NB4 (cell line): ENCODE measurements around the gene GRIA2.

Experiments
- DNase-seq: peaks from one replicate; pipeline ENCODE4 v3.0.0; 2010; ENCODE audit warnings: low read depth
- H3K4me3 ChIP-seq: one replicate; pipeline ENCODE4 v1.5.1; 2011; ENCODE audit warnings: mild to moderate bottlenecking, low read depth, low read length, moderate library complexity
- CTCF ChIP-seq: IDR thresholded peaks from one replicate; pipeline ENCODE4 v1.5.1; 2012; ENCODE audit warnings: low read depth, low read length
- MAX ChIP-seq: IDR thresholded peaks from 2 replicates; pipeline ENCODE4 v1.6.1; 2011; ENCODE audit warnings: low read depth, low read length
- MYC ChIP-seq: IDR thresholded peaks from 2 replicates; pipeline ENCODE4 v1.6.1; 2011; ENCODE audit warnings: low read depth, low read length
- POLR2A ChIP-seq: IDR thresholded peaks from 2 replicates; pipeline ENCODE4 v1.6.1; 2011; ENCODE audit warnings: mild to moderate bottlenecking; ENCODE audit not compliant: insufficient read length; ENCODE audit errors: extremely low read depth

The GRIA2 gene

GRCh38 chr4:157389741-157390140 lies 169.2 kb downstream of the GRIA2 start:
- DNase-seq, result no peak
- TF ChIP-seq MYC, result no peak
- no peak for TF ChIP-seq POLR2A
- TF ChIP-seq CTCF, result no peak
- no peak for TF ChIP-seq MAX
- H3K4me3 ChIP-seq, result no peak overlapping the region

GRCh38 chr4:157405070-157405469 lies 184.5 kb downstream of the GRIA2 start:
- no peak overlapping the region for H3K4me3 ChIP-seq
- no peak for TF ChIP-seq POLR2A
- TF ChIP-seq CTCF, result no peak
- TF ChIP-seq MYC, result no peak
- TF ChIP-seq MAX, result no peak
- no peak for DNase-seq
